Peyer's patch (tissue), 4 donors: ENCODE measurements around the gene SLC2A1.

ENCODE experiments used
- POLR2A ChIP-seq, 2 donors: fragments of 450-650 bp; IDR thresholded peaks; one replicate each; pipeline ENCODE4 v1.5.1; 2017; ENCODE audit warnings: antibody characterized with exemption in 2 of 2, mild to moderate bottlenecking in 2 of 2, moderate library complexity in 2 of 2
- TF ChIP-seq, protein P1 (sequence below), 6 experiments: fragments of 450-650 bp in 4 of 6; fragments of 200-600 bp in 2 of 6; sonication (generic) in 1 of 6; IDR thresholded peaks; one replicate each; pipeline ENCODE4 v1.5.1; 2017 to 2019; ENCODE audit warnings: antibody characterized with exemption in 6 of 6, mild to moderate bottlenecking in 3 of 6, moderate library complexity in 1 of 6

DNA sequence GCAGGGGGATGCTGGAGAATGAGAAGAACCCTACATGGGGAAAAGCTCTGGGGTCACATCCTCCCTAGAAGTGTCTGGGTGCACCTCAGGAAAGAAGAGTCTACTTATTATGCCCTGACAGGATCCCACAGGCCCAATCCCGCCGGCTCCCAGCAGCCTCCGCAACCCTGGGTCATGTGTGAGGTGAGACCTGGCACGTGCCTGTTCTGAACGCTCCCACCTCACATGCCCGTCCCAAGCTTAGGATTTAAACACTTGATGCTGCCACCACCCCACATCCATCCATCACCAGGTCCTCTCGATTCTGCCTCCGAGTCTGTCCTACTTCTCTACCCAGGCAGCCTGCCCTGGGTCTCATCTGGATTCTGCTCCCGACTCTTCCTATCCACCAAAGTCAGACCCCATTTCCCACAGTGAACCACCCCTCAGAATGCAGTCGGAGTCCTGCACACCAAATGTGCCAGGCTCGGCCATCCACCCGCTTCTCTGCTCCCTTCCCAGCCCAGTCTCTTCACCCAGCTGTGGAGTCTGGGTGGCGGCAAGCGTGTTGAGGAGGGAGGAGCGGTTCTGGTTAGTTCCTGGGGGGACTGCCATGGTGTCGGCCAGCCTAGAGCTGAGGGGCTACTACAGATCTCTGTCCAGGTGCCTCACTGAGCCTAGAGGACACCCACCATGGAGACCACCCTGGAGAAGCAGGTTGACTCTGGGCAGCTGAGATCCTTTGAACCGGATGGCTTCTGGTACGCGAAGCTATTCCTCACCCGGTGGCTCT is 23.9 kb downstream of the SLC2A1 start:
- TF ChIP-seq, protein P1, sequence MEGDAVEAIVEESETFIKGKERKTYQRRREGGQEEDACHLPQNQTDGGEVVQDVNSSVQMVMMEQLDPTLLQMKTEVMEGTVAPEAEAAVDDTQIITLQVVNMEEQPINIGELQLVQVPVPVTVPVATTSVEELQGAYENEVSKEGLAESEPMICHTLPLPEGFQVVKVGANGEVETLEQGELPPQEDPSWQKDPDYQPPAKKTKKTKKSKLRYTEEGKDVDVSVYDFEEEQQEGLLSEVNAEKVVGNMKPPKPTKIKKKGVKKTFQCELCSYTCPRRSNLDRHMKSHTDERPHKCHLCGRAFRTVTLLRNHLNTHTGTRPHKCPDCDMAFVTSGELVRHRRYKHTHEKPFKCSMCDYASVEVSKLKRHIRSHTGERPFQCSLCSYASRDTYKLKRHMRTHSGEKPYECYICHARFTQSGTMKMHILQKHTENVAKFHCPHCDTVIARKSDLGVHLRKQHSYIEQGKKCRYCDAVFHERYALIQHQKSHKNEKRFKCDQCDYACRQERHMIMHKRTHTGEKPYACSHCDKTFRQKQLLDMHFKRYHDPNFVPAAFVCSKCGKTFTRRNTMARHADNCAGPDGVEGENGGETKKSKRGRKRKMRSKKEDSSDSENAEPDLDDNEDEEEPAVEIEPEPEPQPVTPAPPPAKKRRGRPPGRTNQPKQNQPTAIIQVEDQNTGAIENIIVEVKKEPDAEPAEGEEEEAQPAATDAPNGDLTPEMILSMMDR (IDR thresholded peaks at IDR 0.05) = no peak
- no peak for TF ChIP-seq POLR2A (IDR thresholded peaks at IDR 0.05)
